GM12892 (cell line): ENCODE measurements around the gene MDM1.

Experiments used
- POLR2A ChIP-seq: IDR thresholded peaks from 2 replicates; pipeline ENCODE4 v1.6.1; 2011; ENCODE audit warnings: low read depth, low read length, control low read depth
- POLR2AphosphoS5 ChIP-seq: IDR thresholded peaks from 2 replicates; pipeline ENCODE4 v1.6.1; 2011; ENCODE audit warnings: low read depth, low read length, control low read depth

DNA sequence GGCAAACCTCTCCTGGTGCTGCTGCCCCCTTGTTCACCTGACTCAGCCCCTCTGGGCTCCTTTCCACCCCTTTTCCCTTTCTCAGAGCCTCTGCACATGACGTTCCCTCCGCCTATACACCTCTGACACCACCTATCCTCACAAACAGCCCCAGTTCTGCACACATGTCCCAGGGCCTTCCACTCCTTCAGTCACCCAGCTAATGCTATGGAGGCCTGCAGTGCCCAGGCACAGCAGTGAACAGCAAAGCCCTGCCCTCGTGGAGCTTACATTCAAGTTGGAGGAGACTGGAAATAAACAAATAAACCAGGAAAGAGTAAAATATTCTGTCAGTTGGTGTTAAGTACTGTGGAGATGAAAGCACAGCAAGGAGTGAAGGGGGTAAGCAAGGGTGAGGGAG lies 38.5 kb upstream of the MDM1 start:
- TF ChIP-seq POLR2A (no peak), POLR2AphosphoS5 (no peak)
